ENCODE measurements around the gene POLD1. TPM values are rescaled to one million over a fixed set of nuclear protein-coding genes. Genes with fewer than 3 reads are reported as not detected.
"Not testable (repeated sequence)": the region's sequence is repeated elsewhere in the genome, so short reads cannot be mapped to it uniquely, and the experiment has no call there.

Gene POLD1
- 10 to 100 TPM; 27.4 to 48.3 TPM for polyA plus RNA-seq

- WGBS, 2 donors = 1% methylated on average over 72 to 78 of the region's 78 CpGs
- Histone ChIP-seq H3K4me1 (ENCODE audit: control insufficient read depth in 2 of 2, insufficient read depth in 2 of 2, low read length in 1 of 2) (no peaks in the 10 kb centered on the region), H3K4me3 (ENCODE audit: low read depth in 1 of 2, low read length in 2 of 2) (peak within 1 kb of the TSS; percentile 60 to 66), H3K9me3 (ENCODE audit: control insufficient read depth in 2 of 2, insufficient read depth in 1 of 2, low read depth in 1 of 2, low read length in 1 of 2) (no peaks in the 10 kb centered on the region), H3K27ac (ENCODE audit: low read depth in 2 of 2, low read length in 1 of 2) (peak within 1 kb of the TSS; percentile 84 to 93), H3K36me3 (ENCODE audit: control insufficient read depth in 2 of 2, insufficient read depth in 2 of 2, low read length in 1 of 2) (peaks cover 12 to 38% of the 10 kb centered on the region in 2 donors), H3K27me3 (ENCODE audit: control insufficient read depth in 1 of 2, insufficient read depth in 2 of 2, low read length in 2 of 2) (no peaks in the 10 kb centered on the region)
Observed at GRCh38 chr19:50383852-50384684, at the start of gene POLD1. POLD1 (plus strand) TSS chr19:50384347; CDS start chr19:50398852, 14,505 bp downstream.

GRCh38 chr19:50334741-50335421 is 49.3 kb upstream of the POLD1 start:
- Histone ChIP-seq H3K27me3 (ENCODE audit: control insufficient read depth in 1 of 2, insufficient read depth in 2 of 2, low read length in 2 of 2) (peaks cover 0 to 17% of the 10 kb centered on the region in 2 donors), H3K4me3 (ENCODE audit: low read depth in 1 of 2, low read length in 2 of 2) (no peak overlapping the region), H3K9me3 (ENCODE audit: control insufficient read depth in 2 of 2, insufficient read depth in 1 of 2, low read depth in 1 of 2, low read length in 1 of 2) (peaks cover 0 to 9% of the 10 kb centered on the region in 2 donors), H3K36me3 (ENCODE audit: control insufficient read depth in 2 of 2, insufficient read depth in 2 of 2, low read length in 1 of 2) (no peaks in the 10 kb centered on the region), H3K27ac (ENCODE audit: low read depth in 2 of 2, low read length in 1 of 2) (no peak overlapping the region), H3K4me1 (ENCODE audit: control insufficient read depth in 2 of 2, insufficient read depth in 2 of 2, low read length in 1 of 2) (peaks cover 4 to 8% of the 10 kb centered on the region in 2 donors)
- WGBS, 2 donors = 91 to 93% methylated on average over 12 of the region's 12 CpGs

- WGBS, 2 donors = 89 to 93% methylated on average over 5 to 6 of the region's 6 CpGs
- H3K27me3 ChIP-seq (ENCODE audit: control insufficient read depth in 1 of 2, insufficient read depth in 2 of 2, low read length in 2 of 2); H3K9me3 ChIP-seq (ENCODE audit: control insufficient read depth in 2 of 2, insufficient read depth in 1 of 2, low read depth in 1 of 2, low read length in 1 of 2); H3K4me1 ChIP-seq (ENCODE audit: control insufficient read depth in 2 of 2, insufficient read depth in 2 of 2, low read length in 1 of 2); H3K36me3 ChIP-seq (ENCODE audit: control insufficient read depth in 2 of 2, insufficient read depth in 2 of 2, low read length in 1 of 2); H3K27ac ChIP-seq (ENCODE audit: low read depth in 2 of 2, low read length in 1 of 2); H3K4me3 ChIP-seq (ENCODE audit: low read depth in 1 of 2, low read length in 2 of 2): not testable (repeated sequence)
Observed at GRCh38 chr19:50337031-50337430, 47.1 kb upstream of the POLD1 start.

GRCh38 chr19:50340331-50340730 is 43.8 kb upstream of the POLD1 start:
- Histone ChIP-seq H3K4me1 (ENCODE audit: control insufficient read depth in 2 of 2, insufficient read depth in 2 of 2, low read length in 1 of 2) (no peaks in the 10 kb centered on the region), H3K27ac (ENCODE audit: low read depth in 2 of 2, low read length in 1 of 2) (no peak overlapping the region), H3K9me3 (ENCODE audit: control insufficient read depth in 2 of 2, insufficient read depth in 1 of 2, low read depth in 1 of 2, low read length in 1 of 2) (peaks cover 0 to 7% of the 10 kb centered on the region in 2 donors), H3K27me3 (ENCODE audit: control insufficient read depth in 1 of 2, insufficient read depth in 2 of 2, low read length in 2 of 2) (no peaks in the 10 kb centered on the region), H3K36me3 (ENCODE audit: control insufficient read depth in 2 of 2, insufficient read depth in 2 of 2, low read length in 1 of 2) (no peaks in the 10 kb centered on the region), H3K4me3 (ENCODE audit: low read depth in 1 of 2, low read length in 2 of 2) (no peak overlapping the region)

GRCh38 chr19:50341091-50341564 is 43.0 kb upstream of the POLD1 start:
- Histone ChIP-seq H3K27me3 (ENCODE audit: control insufficient read depth in 1 of 2, insufficient read depth in 2 of 2, low read length in 2 of 2) (no peaks in the 10 kb centered on the region), H3K36me3 (ENCODE audit: control insufficient read depth in 2 of 2, insufficient read depth in 2 of 2, low read length in 1 of 2) (no peaks in the 10 kb centered on the region), H3K27ac (ENCODE audit: low read depth in 2 of 2, low read length in 1 of 2) (no peak overlapping the region), H3K4me1 (ENCODE audit: control insufficient read depth in 2 of 2, insufficient read depth in 2 of 2, low read length in 1 of 2) (no peaks in the 10 kb centered on the region), H3K4me3 (ENCODE audit: low read depth in 1 of 2, low read length in 2 of 2) (no peak overlapping the region), H3K9me3 (ENCODE audit: control insufficient read depth in 2 of 2, insufficient read depth in 1 of 2, low read depth in 1 of 2, low read length in 1 of 2) (peaks cover 0 to 7% of the 10 kb centered on the region in 2 donors)
- WGBS, 2 donors = 81 to 87% methylated on average over 3 of the region's 3 CpGs

- Histone ChIP-seq H3K27me3 (ENCODE audit: control insufficient read depth in 1 of 2, insufficient read depth in 2 of 2, low read length in 2 of 2) (no peaks in the 10 kb centered on the region), H3K27ac (ENCODE audit: low read depth in 2 of 2, low read length in 1 of 2) (no peak overlapping the region), H3K4me3 (ENCODE audit: low read depth in 1 of 2, low read length in 2 of 2) (no peak overlapping the region), H3K4me1 (ENCODE audit: control insufficient read depth in 2 of 2, insufficient read depth in 2 of 2, low read length in 1 of 2) (no peaks in the 10 kb centered on the region), H3K36me3 (ENCODE audit: control insufficient read depth in 2 of 2, insufficient read depth in 2 of 2, low read length in 1 of 2) (no peaks in the 10 kb centered on the region), H3K9me3 (ENCODE audit: control insufficient read depth in 2 of 2, insufficient read depth in 1 of 2, low read depth in 1 of 2, low read length in 1 of 2) (peaks cover 0 to 7% of the 10 kb centered on the region in 2 donors)
- 71 to 74% methylated on average over 8 of the region's 8 CpGs for WGBS, 2 donors
Observed at GRCh38 chr19:50344661-50345318, 39.4 kb upstream of the POLD1 start.

- not testable (repeated sequence) for H3K27me3 ChIP-seq (ENCODE audit: control insufficient read depth in 1 of 2, insufficient read depth in 2 of 2, low read length in 2 of 2)
Observed at GRCh38 chr19:50347089-50347581, 37.0 kb upstream of the POLD1 start.

GRCh38 chr19:50349277-50350057 is 34.7 kb upstream of the POLD1 start:
- H3K27me3 ChIP-seq (ENCODE audit: control insufficient read depth in 1 of 2, insufficient read depth in 2 of 2, low read length in 2 of 2) = no peaks in the 10 kb centered on the region
- no peaks in the 10 kb centered on the region for H3K4me1 ChIP-seq (ENCODE audit: control insufficient read depth in 2 of 2, insufficient read depth in 2 of 2, low read length in 1 of 2)
- 65 to 70% methylated on average over 22 of the region's 22 CpGs for WGBS, 2 donors
- no peaks in the 10 kb centered on the region for H3K36me3 ChIP-seq (ENCODE audit: control insufficient read depth in 2 of 2, insufficient read depth in 2 of 2, low read length in 1 of 2)
- H3K9me3 ChIP-seq (ENCODE audit: control insufficient read depth in 2 of 2, insufficient read depth in 1 of 2, low read depth in 1 of 2, low read length in 1 of 2) = peaks cover 0 to 6% of the 10 kb centered on the region in 2 donors
- no peak overlapping the region for H3K4me3 ChIP-seq (ENCODE audit: low read depth in 1 of 2, low read length in 2 of 2)
- H3K27ac ChIP-seq (ENCODE audit: low read depth in 2 of 2, low read length in 1 of 2) = no peak overlapping the region

More at GRCh38 chr19:50347089-50347581, 37.0 kb upstream of the POLD1 start:
- H3K4me1 ChIP-seq (ENCODE audit: control insufficient read depth in 2 of 2, insufficient read depth in 2 of 2, low read length in 1 of 2); H3K36me3 ChIP-seq (ENCODE audit: control insufficient read depth in 2 of 2, insufficient read depth in 2 of 2, low read length in 1 of 2); H3K27ac ChIP-seq (ENCODE audit: low read depth in 2 of 2, low read length in 1 of 2); H3K9me3 ChIP-seq (ENCODE audit: control insufficient read depth in 2 of 2, insufficient read depth in 1 of 2, low read depth in 1 of 2, low read length in 1 of 2); H3K4me3 ChIP-seq (ENCODE audit: low read depth in 1 of 2, low read length in 2 of 2): not testable (repeated sequence)
- whole genome bisulfite sequencing, 2 donors = 69 to 70% methylated on average over 8 of the region's 8 CpGs

- H3K27ac ChIP-seq (ENCODE audit: low read depth in 2 of 2, low read length in 1 of 2) = no peak overlapping the region
- H3K9me3 ChIP-seq (ENCODE audit: control insufficient read depth in 2 of 2, insufficient read depth in 1 of 2, low read depth in 1 of 2, low read length in 1 of 2) = no peaks in the 10 kb centered on the region
- WGBS, 2 donors = 58 to 60% methylated on average over 4 of the region's 4 CpGs
- no peaks in the 10 kb centered on the region for H3K36me3 ChIP-seq (ENCODE audit: control insufficient read depth in 2 of 2, insufficient read depth in 2 of 2, low read length in 1 of 2)
- no peaks in the 10 kb centered on the region for H3K4me1 ChIP-seq (ENCODE audit: control insufficient read depth in 2 of 2, insufficient read depth in 2 of 2, low read length in 1 of 2)
- H3K27me3 ChIP-seq (ENCODE audit: control insufficient read depth in 1 of 2, insufficient read depth in 2 of 2, low read length in 2 of 2) = no peaks in the 10 kb centered on the region
- H3K4me3 ChIP-seq (ENCODE audit: low read depth in 1 of 2, low read length in 2 of 2) = no peak overlapping the region
Observed at GRCh38 chr19:50352242-50352641, 31.9 kb upstream of the POLD1 start.
